Mesenteric fat pad (tissue), 1 donor: Measurements from ENCODE around the gene METTL21C. TPM values are rescaled to one million over a fixed set of nuclear protein-coding genes. Genes with fewer than 3 reads are reported as not detected.

Source experiments
- DNase-seq: peaks from one replicate; pipeline ENCODE4 v3.0.0-alpha.2; 2020; ENCODE audit warnings: low spot score
- total RNA-seq: library from RNA; stranded (reverse); fragmentation: NEBNext Ultra II Directional; extraction: Animal tissue kit (Norgen Biotek cat#: 25700); gene quantifications from one replicate; pipeline ENCODE4 v1.2.1, GENCODE V29; 2021
- donor health status: DM: yes; HTN: yes; CAD: no.

The METTL21C gene
- total RNA-seq, 1 donor from 2014 or later = not detected

GRCh38 chr13:102697929-102698648 is 3.2 kb upstream of the METTL21C start:
- no peak for DNase-seq

GRCh38 chr13:102697264-102697663 is 2.4 kb upstream of the METTL21C start:
- DNase-seq = no peak

- no peak for DNase-seq
These were observed 1.6 kb upstream of the METTL21C start for GRCh38 chr13:102696465-102696864.

GRCh38 chr13:102693776-102694175 is 1.1 kb downstream of the METTL21C start:
- no peak for DNase-seq

GRCh38 chr13:102693250-102693649 is 1.6 kb downstream of the METTL21C start:
- DNase-seq = no peak

- DNase-seq = no peak
These were observed 2.4 kb downstream of the METTL21C start for GRCh38 chr13:102692491-102692826.

- no peak for DNase-seq
These were observed 4.0 kb downstream of the METTL21C start for GRCh38 chr13:102690883-102691282.

- no peak for DNase-seq
These were observed 6.4 kb downstream of the METTL21C start for GRCh38 chr13:102688306-102688973.

GRCh38 chr13:102687520-102687919 is 7.3 kb downstream of the METTL21C start:
- DNase-seq = no peak

GRCh38 chr13:102686024-102686423 is 8.8 kb downstream of the METTL21C start:
- DNase-seq = no peak

- no peak for DNase-seq
These were observed 11.2 kb downstream of the METTL21C start for GRCh38 chr13:102683637-102684036.

GRCh38 chr13:102682727-102683126 is 12.1 kb downstream of the METTL21C start:
- DNase-seq = no peak

GRCh38 chr13:102682211-102682610 is 12.6 kb downstream of the METTL21C start:
- no peak for DNase-seq

GRCh38 chr13:102680842-102681740 is 13.8 kb downstream of the METTL21C start:
- DNase-seq = no peak

- no peak for DNase-seq
These were observed 14.6 kb downstream of the METTL21C start for GRCh38 chr13:102680133-102680717.

GRCh38 chr13:102679449-102680132 is 15.3 kb downstream of the METTL21C start:
- no peak for DNase-seq

GRCh38 chr13:102678339-102679107 is 16.3 kb downstream of the METTL21C start:
- DNase-seq = no peak

GRCh38 chr13:102677122-102677521 is 17.7 kb downstream of the METTL21C start:
- no peak for DNase-seq

GRCh38 chr13:102675115-102675514 is 19.7 kb downstream of the METTL21C start:
- DNase-seq = no peak

- DNase-seq = no peak
These were observed 24.7 kb downstream of the METTL21C start for GRCh38 chr13:102670130-102670529.
